NCI-H2196 (cell line): ENCODE results near the gene CDKN2A.

ENCODE experiments used
- DNase-seq: peaks from one replicate; lab custom pipeline; 2025; ENCODE audit not compliant: unreplicated experiment; lab: John Stamatoyannopoulos, UW

The CDKN2A gene

GRCh38 chr9:21945606-21946005, 48.6 kb downstream of the CDKN2A start:
- no peak for DNase-seq

- no peak for DNase-seq
Measured at GRCh38 chr9:21943464-21943863, 50.7 kb downstream of the CDKN2A start.

- no peak for DNase-seq
Measured at GRCh38 chr9:21941337-21941995, 52.7 kb downstream of the CDKN2A start.

- DNase-seq: no peak
Measured at GRCh38 chr9:21936161-21936560, 58.0 kb downstream of the CDKN2A start.

- DNase-seq: no peak
Measured at GRCh38 chr9:21935631-21936030, 58.6 kb downstream of the CDKN2A start.

GRCh38 chr9:21933865-21934264, 60.3 kb downstream of the CDKN2A start:
- no peak for DNase-seq

- DNase-seq: peak; percentile 2
Measured at GRCh38 chr9:21933281-21933680, 60.9 kb downstream of the CDKN2A start.

GRCh38 chr9:21931428-21931827, 62.8 kb downstream of the CDKN2A start:
- no peak for DNase-seq

GRCh38 chr9:21927752-21928151, 66.4 kb downstream of the CDKN2A start:
- DNase-seq: no peak

- DNase-seq: no peak
Measured at GRCh38 chr9:21923694-21924093, 70.5 kb downstream of the CDKN2A start.

GRCh38 chr9:21919377-21920362, 74.5 kb downstream of the CDKN2A start:
- peak; percentile 10 for DNase-seq
